ENCODE data around the gene SLAIN2. TPM values are rescaled to one million over a fixed set of nuclear protein-coding genes. Genes with fewer than 3 reads are reported as not detected.

The SLAIN2 gene
- total and polyA plus RNA-seq, 2 of the 4 experiments (the other 2 are of a cell fraction): 23.3 to 53.0 TPM

- Histone ChIP-seq H3K27me3 (ENCODE audit: control insufficient read depth, insufficient read depth, low read length) (no peaks in the 10 kb centered on the region), H4K5ac (ENCODE audit: low read depth, low read length) (no peak overlapping the region), H3K4me2 (ENCODE audit: low read depth, low read length) (no peak overlapping the region), H3K56ac (ENCODE audit: extremely low read depth, insufficient read depth, low read length) (no peak overlapping the region), H2BK15ac (ENCODE audit: low read depth, low read length) (no peak overlapping the region), H2BK120ac (ENCODE audit: low read depth, low read length) (no peak overlapping the region), H3K4me3 (ENCODE audit: insufficient read depth, low read depth, low read length) (no peak overlapping the region), H3K18ac (ENCODE audit: low read depth, low read length) (no peak overlapping the region), H3K9me3 (ENCODE audit: control insufficient read depth, insufficient read depth, low read length) (no peaks in the 10 kb centered on the region), H3K36me3 (ENCODE audit: control insufficient read depth, insufficient read depth, low read length) (peaks cover 15% of the 10 kb centered on the region; the same call in 1 of the 2 replicates), H4K20me1 (ENCODE audit: insufficient read depth, low read length) (peaks cover 8% of the 10 kb centered on the region; the same call in 1 of the 2 replicates), H3K4me1 (ENCODE audit: control insufficient read depth, insufficient read depth, low read length) (no peaks in the 10 kb centered on the region; the same call in 1 of the 2 replicates), H4K91ac (ENCODE audit: insufficient read depth, low read depth, low read length) (no peak overlapping the region), H3K23ac (ENCODE audit: low read depth, low read length) (no peak overlapping the region), H3K14ac (replicated peaks; ENCODE audit: low read depth, low read length) (no peak overlapping the region), H3K79me1 (ENCODE audit: low read depth in 1 of 2, low read length in 2 of 2) (peaks cover 4 to 32% of the 10 kb centered on the region in 2 experiments), H3K9me1 (ENCODE audit: insufficient read depth, low read length) (peaks cover 4% of the 10 kb centered on the region), H3K4ac (ENCODE audit: low read depth, low read length) (no peak overlapping the region), H2AFZ (replicated peaks; ENCODE audit: low read length, poor library complexity) (no peak overlapping the region), H2AK5ac (ENCODE audit: low read depth, low read length) (no peak overlapping the region), H2AK9ac (replicated peaks; ENCODE audit: low read depth, low read length, poor library complexity) (no peak overlapping the region), H3K9ac (ENCODE audit: low read depth, low read length) (no peak overlapping the region), H2BK20ac (ENCODE audit: low read depth, low read length) (no peak overlapping the region), H2BK5ac (ENCODE audit: low read depth, low read length, poor library complexity, severe bottlenecking) (no peak overlapping the region), H3K27ac (ENCODE audit: insufficient read depth, low read length) (no peak overlapping the region), H4K8ac (ENCODE audit: low read depth in 2 of 2, low read length in 2 of 2) (no peak overlapping the region)
- ATAC-seq (ENCODE audit: low read depth) (no peak), DNase-seq (no peak)
- WGBS, 2 experiments (ENCODE audit: extremely low coverage in 2 of 2, insufficient read length in 1 of 2): no CpG with 5 or more reads among the region's 6 CpGs
- in situ Hi-C loops (cut with MboI; ENCODE audit: low sequenced_read_pairs): no loop called here
- POLR2A ChIA-PET (ENCODE audit: unreplicated experiment): no interaction called here
- CTCF ChIA-PET: interaction anchor here (0.6 kb wide), 1 partner anchor 66 kb away, joined by 3 read pairs; no protein-coding TSS in a partner anchor
- dilution Hi-C loops (cut with HindIII; ENCODE audit: low sequenced_read_pairs, unreplicated experiment): no loop called here
- intact Hi-C loops (cut with micrococcal nuclease): no loop called here
- no peak for TF ChIP-seq USF2 (IDR thresholded peaks at IDR 0.05; ENCODE audit: low read depth, low read length)
- BruUV-seq (replicated peaks): no TSS peak
Measured at GRCh38 chr4:48400416-48400815, 59.1 kb downstream of the SLAIN2 start.
